Measurements from ENCODE around the gene BCL7B.

DNA sequence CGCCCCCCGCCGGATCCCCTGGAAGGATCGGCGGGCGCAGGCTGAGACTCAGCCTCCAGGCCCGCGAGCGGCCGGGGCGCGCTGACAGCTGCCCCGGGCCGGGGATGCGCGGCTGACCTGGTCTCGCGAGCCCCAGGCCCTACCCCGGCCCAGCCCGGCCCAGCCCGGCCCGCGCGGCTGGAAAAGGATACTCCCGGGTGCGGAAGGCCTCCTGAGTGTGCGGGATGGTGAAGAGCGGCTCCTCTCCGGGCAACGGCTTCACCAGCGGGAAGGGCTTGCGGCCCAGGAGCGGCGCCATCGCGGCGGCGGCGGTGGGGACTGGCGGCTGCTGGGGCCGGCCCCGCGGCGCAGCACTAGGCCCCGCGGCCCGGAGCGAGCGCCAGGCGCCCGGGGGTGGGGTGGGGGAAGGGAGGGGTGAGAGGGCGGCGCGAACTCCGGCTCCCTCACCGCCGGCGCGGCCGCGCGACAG is 35.8 kb downstream of the BCL7B start:
- no peak for TF ChIP-seq YY1 (IDR thresholded peaks at IDR 0.05; ENCODE audit: insufficient read depth, insufficient read length)
- no peak for TF ChIP-seq ZNF274 (IDR thresholded peaks at IDR 0.05; ENCODE audit: low read depth, low read length)
